NCI-H82 treated with DMSO at 0.1 percent for 48 hours (cell line): Measurements from ENCODE around the gene IFT20.

Experiments
- DNase-seq: peaks from one replicate; lab custom pipeline; 2025; ENCODE audit not compliant: unreplicated experiment; lab: John Stamatoyannopoulos, UW

IFT20 gene

GRCh38 chr17:28335201-28335958, at the start of gene IFT20, which contains the start of gene TNFAIP1:
Gene IFT20, minus strand, starts transcription at chr17:28335472. Its CDS starts 3,487 bp downstream, at chr17:28331985.
Gene TNFAIP1, plus strand, starts transcription at chr17:28335761. Its CDS starts 3,761 bp downstream, at chr17:28339522.
- peak; percentile 100 for DNase-seq

- DNase-seq, result no peak
These were observed 49.7 kb upstream of the IFT20 start for GRCh38 chr17:28385037-28385400.

- DNase-seq, result no peak
These were observed 49.2 kb upstream of the IFT20 start for GRCh38 chr17:28384281-28385036.

GRCh38 chr17:28381141-28381825, 46.0 kb upstream of the IFT20 start:
- DNase-seq, result no peak

- no peak for DNase-seq
These were observed 44.8 kb upstream of the IFT20 start for GRCh38 chr17:28379814-28380801.

GRCh38 chr17:28372945-28373274, 37.6 kb upstream of the IFT20 start:
- no peak for DNase-seq

- DNase-seq, result no peak
These were observed 37.1 kb upstream of the IFT20 start for GRCh38 chr17:28372203-28372944.

GRCh38 chr17:28371245-28372202, 36.3 kb upstream of the IFT20 start, which contains the start of gene SARM1:
Gene SARM1, plus strand, starts transcription at chr17:28371694. Its CDS starts 339 bp downstream, at chr17:28372033.
- DNase-seq, result peak; percentile 95

- DNase-seq, result no peak
These were observed 35.5 kb upstream of the IFT20 start for GRCh38 chr17:28370744-28371103.

- DNase-seq, result peak; percentile 97
These were observed 34.9 kb upstream of the IFT20 start, which contains the start of gene VTN for GRCh38 chr17:28370035-28370743. Gene VTN, minus strand, starts transcription at chr17:28370307. Its CDS starts 104 bp downstream, at chr17:28370203.

GRCh38 chr17:28369684-28370034, 34.4 kb upstream of the IFT20 start:
- DNase-seq, result no peak

- no peak for DNase-seq
These were observed 33.8 kb upstream of the IFT20 start for GRCh38 chr17:28368915-28369683.

- no peak for DNase-seq
These were observed 33.1 kb upstream of the IFT20 start for GRCh38 chr17:28368306-28368831.

- DNase-seq, result no peak
These were observed 32.5 kb upstream of the IFT20 start for GRCh38 chr17:28367641-28368305.

- DNase-seq, result no peak
These were observed 31.3 kb upstream of the IFT20 start for GRCh38 chr17:28366605-28367004.

GRCh38 chr17:28365487-28365886, 30.2 kb upstream of the IFT20 start:
- DNase-seq, result no peak
